GM12873 (cell line): ENCODE data around the gene ANKRD31.

Experiments
- CTCF ChIP-seq: IDR thresholded peaks from 2 replicates; pipeline ENCODE4 v1.5.1; 2012; ENCODE audit warnings: low read depth, mild to moderate bottlenecking, moderate library complexity, low read length, control low read depth; ENCODE audit not compliant: insufficient read depth; ENCODE audit errors: missing control alignments

Gene ANKRD31

GRCh38 chr5:75214409-75214808 is 22.3 kb downstream of the ANKRD31 start:
- TF ChIP-seq CTCF = no peak

GRCh38 chr5:75203604-75204003 is 33.1 kb downstream of the ANKRD31 start:
- no peak for TF ChIP-seq CTCF

- TF ChIP-seq CTCF = peak; percentile 16
Measured at GRCh38 chr5:75202935-75203334, 33.7 kb downstream of the ANKRD31 start.

GRCh38 chr5:75200776-75201175 is 35.9 kb downstream of the ANKRD31 start:
- no peak for TF ChIP-seq CTCF

- no peak for TF ChIP-seq CTCF
Measured at GRCh38 chr5:75199946-75200345, 36.7 kb downstream of the ANKRD31 start.

GRCh38 chr5:75199071-75199470 is 37.6 kb downstream of the ANKRD31 start:
- no peak for TF ChIP-seq CTCF

- TF ChIP-seq CTCF = no peak
Measured at GRCh38 chr5:75197745-75198144, 38.9 kb downstream of the ANKRD31 start.
